Thoracic aorta (tissue), 2 donors: Measurements from ENCODE around the gene CALM3. TPM values are rescaled to one million over a fixed set of nuclear protein-coding genes. Genes with fewer than 3 reads are reported as not detected.

Experiments
- ATAC-seq: fragments of 150-250 bp; one replicate; pipeline ENCODE4 v1.8.0; 2017; ENCODE audit warnings: low read depth; ENCODE audit not compliant: insufficient number of reproducible peaks, low FRiP score
- DNase-seq: peaks from one replicate; pipeline ENCODE4 v3.0.0-alpha.2; 2020; ENCODE audit warnings: low spot score
- H3K27ac ChIP-seq, 2 donors: fragments of 200-600 bp; sonication (generic); 1 replicate in 1 of 2; 2 replicates in 1 of 2; pipeline ENCODE4 v1.5.1; 2016; ENCODE audit warnings: mild to moderate bottlenecking in 2 of 2, moderate library complexity in 2 of 2
- H3K27me3 ChIP-seq: fragments of 200-600 bp; sonication (generic); replicated peaks from 2 replicates; pipeline ENCODE4 v1.6.0; 2016; ENCODE audit warnings: mild to moderate bottlenecking; ENCODE audit not compliant: insufficient read depth
- H3K36me3 ChIP-seq: fragments of 200-600 bp; sonication (generic); one replicate; pipeline ENCODE4 v1.5.1; 2016
- H3K4me1 ChIP-seq, 2 donors: fragments of 200-600 bp; sonication (generic); 1 replicate in 1 of 2; 2 replicates in 1 of 2; pipeline versions ENCODE4 v1.5.1 to v1.6.0; 2016; ENCODE audit warnings: low read depth in 2 of 2, mild to moderate bottlenecking in 1 of 2; ENCODE audit not compliant: control insufficient read depth in 1 of 2
- H3K4me3 ChIP-seq: fragments of 200-600 bp; sonication (generic); 2 replicates; pipeline ENCODE4 v1.5.1; 2016; ENCODE audit warnings: mild to moderate bottlenecking
- H3K9me3 ChIP-seq: fragments of 200-600 bp; sonication (generic); 2 replicates; pipeline ENCODE4 v1.5.1; 2016
- CTCF ChIP-seq: fragments of 200-600 bp; sonication (generic); IDR thresholded peaks from one replicate; pipeline ENCODE4 v1.5.1; 2019; ENCODE audit warnings: antibody characterized with exemption
- total RNA-seq, 2 donors: library from RNA; depleted of rRNA; stranded (reverse); fragments of >200 nt; gene quantifications; one replicate each; pipeline versions ENCODE4 v1.1.0 to v1.2.3, GENCODE V29; 2016

The CALM3 gene
- total RNA-seq, 2 donors from 2014 or later: 181 to 202 TPM

GRCh38 chr19:46587861-46588260, 13.3 kb upstream of the CALM3 start:
- TF ChIP-seq CTCF: no peak
- H3K36me3 ChIP-seq: no peaks in the 10 kb centered on the region

DNA sequence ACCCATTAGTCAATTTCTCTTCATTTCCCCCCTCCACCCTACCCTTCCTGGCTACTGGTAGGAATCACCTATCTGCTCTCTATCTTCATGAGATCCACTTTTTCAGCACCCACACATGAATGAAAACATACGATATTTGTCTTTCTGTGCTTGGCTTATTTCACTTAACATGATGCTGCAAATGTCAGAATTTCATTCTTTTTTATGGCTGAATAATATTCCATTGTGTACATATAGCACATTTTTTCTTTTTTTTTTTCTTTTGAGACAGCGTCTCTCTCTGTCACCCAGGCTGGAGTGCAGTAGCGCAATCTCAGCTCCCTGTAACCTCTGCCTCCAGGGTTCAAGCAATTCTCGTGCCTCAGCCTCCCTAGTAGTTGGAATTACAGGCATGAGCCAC, 9.9 kb upstream of the CALM3 start:
- Histone ChIP-seq H3K27ac (no peak overlapping the region), H3K36me3 (no peaks in the 10 kb centered on the region), H3K27me3 (no peaks in the 10 kb centered on the region), H3K4me3 (no peak overlapping the region), H3K4me1 (peaks cover 0 to under 1% of the 10 kb centered on the region in 2 donors), H3K9me3 (no peaks in the 10 kb centered on the region)
- ATAC-seq: no peak
- DNase-seq: no peak
- TF ChIP-seq CTCF: no peak

More at GRCh38 chr19:46587861-46588260, 13.3 kb upstream of the CALM3 start:
- H3K4me3 ChIP-seq: no peak overlapping the region
- no peak for DNase-seq
- no peak overlapping the region for H3K27ac ChIP-seq
- ATAC-seq: no peak
- peaks cover 0 to 11% of the 10 kb centered on the region in 2 donors for H3K4me1 ChIP-seq
- no peaks in the 10 kb centered on the region for H3K27me3 ChIP-seq
- H3K9me3 ChIP-seq: no peaks in the 10 kb centered on the region

GRCh38 chr19:46591870-46592269, 9.3 kb upstream of the CALM3 start:
- H3K27me3 ChIP-seq: no peaks in the 10 kb centered on the region
- H3K4me1 ChIP-seq: no peaks in the 10 kb centered on the region
- TF ChIP-seq CTCF: no peak
- no peak overlapping the region for H3K4me3 ChIP-seq
- no peaks in the 10 kb centered on the region for H3K9me3 ChIP-seq
- DNase-seq: no peak
- no peak for ATAC-seq
- H3K36me3 ChIP-seq: no peaks in the 10 kb centered on the region
- H3K27ac ChIP-seq: no peak overlapping the region

GRCh38 chr19:46596008-46596407, 5.1 kb upstream of the CALM3 start:
- ATAC-seq (no peak), DNase-seq (no peak)
- H3K27ac ChIP-seq: no peak overlapping the region
- H3K9me3 ChIP-seq: no peaks in the 10 kb centered on the region
- no peaks in the 10 kb centered on the region for H3K27me3 ChIP-seq
- no peak for TF ChIP-seq CTCF
- no peaks in the 10 kb centered on the region for H3K36me3 ChIP-seq
- H3K4me3 ChIP-seq: no peak overlapping the region
- H3K4me1 ChIP-seq: peaks cover 0 to 7% of the 10 kb centered on the region in 2 donors

- Histone ChIP-seq H3K4me3 (no peak overlapping the region), H3K9me3 (no peaks in the 10 kb centered on the region)
- ATAC-seq: no peak
Measured at GRCh38 chr19:46598372-46598917, 2.7 kb upstream of the CALM3 start.

More at GRCh38 chr19:46598372-46598917, 2.7 kb upstream of the CALM3 start:
- peaks cover 9 to 18% of the 10 kb centered on the region in 2 donors for H3K4me1 ChIP-seq
- no peak for TF ChIP-seq CTCF
- DNase-seq: no peak
- H3K36me3 ChIP-seq: no peaks in the 10 kb centered on the region
- no peak overlapping the region for H3K27ac ChIP-seq
- no peaks in the 10 kb centered on the region for H3K27me3 ChIP-seq
